A673 (cell line): ENCODE results near the gene KCNIP4. TPM values are rescaled to one million over a fixed set of nuclear protein-coding genes. Genes with fewer than 3 reads are reported as not detected.

Experiments used
- BruUV-seq: library from RNA; stranded (reverse); fragments of 400-500 nt; replicated peaks from 2 replicates; lab custom pipeline; 2021; lab: Mats Ljungman, UMichigan
- CTCF ChIA-PET: fragments of 300-600 bp; sonication (Branson Sonifier 250); formaldehyde crosslinking; loops from one replicate; lab custom pipeline; 2022; ENCODE audit warnings: antibody characterized with exemption; lab: Charles Lee
- POLR2A ChIA-PET: fragments of 300-600 bp; sonication (Branson Sonifier 250); formaldehyde crosslinking; loops from one replicate; lab custom pipeline; 2022; ENCODE audit warnings: antibody characterized with exemption; ENCODE audit not compliant: low non-redundant PET; lab: Charles Lee
- DNase-seq: peaks from one replicate; pipeline ENCODE4 v3.0.0-alpha.2; 2015; ENCODE audit warnings: low spot score
- H3K27ac ChIP-seq: fragments of 200-600 bp; sonication (generic); 2 replicates; pipeline ENCODE4 v1.5.1; 2016; ENCODE audit warnings: mixed run types, low read depth, mild to moderate bottlenecking, mixed read lengths, antibody characterized with exemption, low read length; ENCODE audit not compliant: poor library complexity, severe bottlenecking
- H3K27me3 ChIP-seq: fragments of 200-600 bp; sonication (generic); replicated peaks from 2 replicates; pipeline ENCODE4 v1.6.1; 2017; ENCODE audit warnings: mixed run types, low read depth, mild to moderate bottlenecking, mixed read lengths, antibody characterized with exemption, low read length; ENCODE audit not compliant: insufficient read depth, poor library complexity
- H3K36me3 ChIP-seq: fragments of 200-600 bp; sonication (generic); 2 replicates; pipeline ENCODE4 v1.6.1; 2016; ENCODE audit warnings: mixed run types, mild to moderate bottlenecking, mixed read lengths, antibody characterized with exemption, low read length; ENCODE audit not compliant: insufficient read depth, poor library complexity, severe bottlenecking
- H3K4me1 ChIP-seq: fragments of 200-600 bp; sonication (generic); 2 replicates; pipeline ENCODE4 v1.6.1; 2017; ENCODE audit warnings: mixed run types, mild to moderate bottlenecking, mixed read lengths, antibody characterized with exemption, low read length; ENCODE audit not compliant: insufficient read depth, poor library complexity, severe bottlenecking
- H3K4me3 ChIP-seq: fragments of 200-600 bp; sonication (generic); 2 replicates; pipeline ENCODE4 v1.5.1; 2016; ENCODE audit warnings: low read depth, mixed run types, mild to moderate bottlenecking, mixed read lengths, low read length; ENCODE audit not compliant: poor library complexity, severe bottlenecking
- H3K9me3 ChIP-seq: fragments of 200-600 bp; sonication (generic); 2 replicates; pipeline ENCODE4 v1.6.1; 2016; ENCODE audit warnings: mixed run types, low read depth, mild to moderate bottlenecking, mixed read lengths, antibody characterized with exemption, low read length; ENCODE audit not compliant: poor library complexity, severe bottlenecking
- CTCF ChIP-seq: fragments of 300-800, 200-600 bp; sonication (generic); conservative IDR thresholded peaks from 2 replicates; pipeline ENCODE4 v1.5.1; 2017; ENCODE audit warnings: low read depth, mild to moderate bottlenecking, antibody characterized with exemption, low read length, moderate library complexity, mixed read lengths
- EZH2 ChIP-seq: fragments of 200-600 bp; sonication (generic); IDR thresholded peaks from 2 replicates; pipeline ENCODE4 v1.6.1; 2017; ENCODE audit warnings: borderline replicate concordance, low read depth, mild to moderate bottlenecking, mixed read lengths, antibody characterized with exemption, low read length; ENCODE audit not compliant: poor library complexity, severe bottlenecking
- intact Hi-C: fragments of 100-400 bp; cut with micrococcal nuclease; formaldehyde crosslinking; loops from one replicate; pipeline ENCODE4 v1.10.0; 2022; ENCODE audit not compliant: unreplicated experiment
- total RNA-seq: library from RNA; stranded (reverse); gene quantifications from 2 replicates; pipeline ENCODE4 v1.2.3, GENCODE V29; 2021

The KCNIP4 gene
- total RNA-seq, 1 experiment from 2014 or later = not detected

- H3K27me3 ChIP-seq = no peaks in the 10 kb centered on the region
- no TSS peak for BruUV-seq
- POLR2A ChIA-PET = no interaction called here
These were observed 886.7 kb downstream of the KCNIP4 start for GRCh38 chr4:21061902-21062301.

GRCh38 chr4:21046141-21046540 lies 902.4 kb downstream of the KCNIP4 start:
- no peaks in the 10 kb centered on the region for H3K36me3 ChIP-seq
- CTCF ChIA-PET = no interaction called here
- no TSS peak for BruUV-seq

More at GRCh38 chr4:21061902-21062301, 886.7 kb downstream of the KCNIP4 start:
- intact Hi-C loops = no loop called here
- no peak overlapping the region for H3K27ac ChIP-seq
- TF ChIP-seq EZH2 (no peak), CTCF (no peak)
- no peaks in the 10 kb centered on the region for H3K36me3 ChIP-seq
- no peak overlapping the region for H3K4me3 ChIP-seq
- no peaks in the 10 kb centered on the region for H3K9me3 ChIP-seq
- CTCF ChIA-PET = no interaction called here
- H3K4me1 ChIP-seq = no peaks in the 10 kb centered on the region
- DNase-seq = no peak

DNA sequence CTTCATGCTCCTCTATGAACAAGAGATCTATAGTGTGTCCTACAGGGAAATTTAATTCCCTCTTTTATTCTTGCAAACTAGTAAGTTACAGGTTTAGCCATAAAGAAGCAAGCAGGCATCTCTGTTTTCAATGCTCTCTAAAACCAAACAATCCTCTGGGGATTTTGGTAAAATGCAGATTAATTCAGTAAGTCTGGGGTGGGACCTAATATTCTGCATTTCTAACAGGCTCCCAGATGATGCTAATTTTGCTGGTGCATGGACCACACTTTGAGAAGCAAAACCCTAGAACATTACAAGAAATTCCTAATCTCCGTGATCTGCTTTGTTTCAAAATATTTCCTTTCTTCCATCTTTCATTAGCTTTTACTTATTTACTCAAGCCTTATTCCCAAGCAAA lies 903.5 kb downstream of the KCNIP4 start:
- ChIA-PET CTCF (no interaction called here), POLR2A (no interaction called here)
- intact Hi-C loops = no loop called here

More at GRCh38 chr4:21046141-21046540, 902.4 kb downstream of the KCNIP4 start:
- Histone ChIP-seq H3K4me1 (no peaks in the 10 kb centered on the region), H3K4me3 (no peak overlapping the region), H3K27ac (no peak overlapping the region), H3K27me3 (no peaks in the 10 kb centered on the region), H3K9me3 (no peaks in the 10 kb centered on the region)
- no peak for DNase-seq
- intact Hi-C loops = no loop called here
- POLR2A ChIA-PET = no interaction called here
- TF ChIP-seq CTCF (no peak), EZH2 (no peak)

More for the DNA sequence above, 903.5 kb downstream of the KCNIP4 start:
- Histone ChIP-seq H3K9me3 (no peaks in the 10 kb centered on the region), H3K4me3 (no peak overlapping the region), H3K27ac (no peak overlapping the region), H3K4me1 (no peaks in the 10 kb centered on the region), H3K27me3 (no peaks in the 10 kb centered on the region), H3K36me3 (no peaks in the 10 kb centered on the region)
- no TSS peak for BruUV-seq
- TF ChIP-seq EZH2 (no peak), CTCF (no peak)
- no peak for DNase-seq
